ENCODE data around the gene EMILIN2. TPM values are rescaled to one million over a fixed set of nuclear protein-coding genes. Genes with fewer than 3 reads are reported as not detected.

Gene EMILIN2
- total RNA-seq (11.3 and 13.4 TPM in 2 replicates), polyA plus RNA-seq (9.3 and 9.4 TPM in 2 replicates), polyA minus RNA-seq (2.5 and 3.4 TPM in 2 replicates), Bru-seq, nascent RNA (percentile 32 among the genes with signal in this experiment), BruChase-seq, experiment 1, labeled RNA remaining after a 6-hour chase (percentile 28 among the genes with signal in this experiment), BruChase-seq, experiment 2, labeled RNA remaining after a 2-hour chase (percentile 31 among the genes with signal in this experiment)
- polyA plus RNA-seq (2011; cell fraction: cytosol; rRNA removed), result 4.7 and 6.3 TPM in 2 replicates
- 8.5 and 9.5 TPM in 2 replicates for polyA plus RNA-seq (2011; cell fraction: nucleus; rRNA removed)
- polyA plus RNA-seq (2012), result 2.9 and 4.4 TPM in 2 replicates
- polyA minus RNA-seq (2011; cell fraction: cytosol; rRNA and poly(A)+ RNA removed), result not detected
- 2.4 and 4.4 TPM in 2 replicates for polyA minus RNA-seq (2011; cell fraction: nucleus; rRNA and poly(A)+ RNA removed)
- long read RNA-seq, transcript EMILIN2-203 (4 exons, 775 nt), result major isoform, 16 of 21 reads
- long read RNA-seq, partial matches to known transcripts, result 0 of 21 reads
- long read RNA-seq, other reads (novel, unspliced or antisense), result 5 of 21 reads

DNA sequence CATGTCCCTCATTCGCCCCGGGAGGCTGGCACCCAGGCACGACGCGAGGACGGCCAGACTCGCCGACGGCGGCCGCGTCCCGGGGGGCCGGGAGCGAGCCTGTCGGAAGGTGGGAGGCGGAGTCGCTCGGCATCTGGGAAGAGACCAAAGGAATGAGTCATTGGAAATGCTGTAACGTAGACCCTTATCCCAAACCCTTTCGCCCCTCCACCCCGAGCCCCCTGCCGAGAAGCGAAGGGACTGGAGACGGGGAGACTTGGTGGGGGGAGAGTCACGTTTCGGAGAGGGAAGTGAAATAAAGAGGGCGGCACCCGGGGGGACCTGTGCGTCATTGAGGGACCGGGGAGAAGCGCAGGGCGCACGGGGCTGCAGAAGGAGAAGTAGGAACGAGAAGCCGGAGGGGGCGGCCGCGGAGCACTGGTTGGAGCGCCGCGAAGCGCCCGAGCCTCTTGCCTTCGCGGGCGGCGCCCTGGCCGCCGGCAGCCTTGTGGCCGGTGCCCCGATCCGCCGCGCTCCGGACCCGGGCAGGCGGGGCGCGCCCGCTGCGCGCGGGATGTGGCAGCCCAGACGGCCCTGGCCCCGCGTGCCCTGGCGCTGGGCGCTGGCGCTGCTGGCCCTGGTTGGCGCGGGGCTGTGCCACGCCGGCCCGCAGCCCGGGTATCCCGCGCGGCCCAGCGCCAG, at the start of gene EMILIN2:
Gene EMILIN2, plus strand, starts transcription at position 371 of the 681 bp plus-strand sequence. Its CDS starts 183 bp downstream, at position 554.
- FAIRE-seq (no peak), DNase-seq (ENCODE audit: low read depth, low spot score) (peak; percentile 18)
- Histone ChIP-seq H3K9me1 (replicated peaks; ENCODE audit: control insufficient read depth, extremely low read depth, insufficient read depth, low read length) (no peaks in the 10 kb centered on the region), H3K9me3 (replicated peaks; ENCODE audit: control insufficient read depth, insufficient read depth, low read length) (no peaks in the 10 kb centered on the region), H3K27ac (ENCODE audit: insufficient read depth, low read depth, low read length) (no peak within 1 kb of the TSS), H2AFZ (ENCODE audit: low read depth, low read length) (peak within 1 kb of the TSS; percentile 51), H3K4me3 (replicated peaks in 1 of 3; ENCODE audit: insufficient read depth in 1 of 3, low read depth in 1 of 3, low read length in 3 of 3) (peak within 1 kb of the TSS; percentile 22 to 34 (median 30)), H3K36me3 (ENCODE audit: control insufficient read depth in 2 of 2, extremely low read depth in 1 of 2, insufficient read depth in 2 of 2, low read length in 2 of 2) (no peaks in the 10 kb centered on the region), H3K9ac (replicated peaks; ENCODE audit: extremely low read depth, insufficient read depth, low read length) (no peak within 1 kb of the TSS), H3K4me1 (ENCODE audit: control insufficient read depth, extremely low read depth, insufficient read depth, low read length) (peaks cover 19% of the 10 kb centered on the region), H3K27me3 (ENCODE audit: control insufficient read depth in 2 of 2, insufficient read depth in 2 of 2, low read length in 2 of 2) (peaks cover 36 to 72% of the 10 kb centered on the region in 2 experiments), H3K4me2 (ENCODE audit: insufficient read depth, low read length) (peak within 1 kb of the TSS; percentile 74), H4K20me1 (replicated peaks; ENCODE audit: control insufficient read depth, extremely low read depth, insufficient read depth, low read length) (no peaks in the 10 kb centered on the region), H3K79me2 (ENCODE audit: control insufficient read depth, insufficient read depth, low read length) (no peaks in the 10 kb centered on the region)
- dilution Hi-C loops (cut with MboI; ENCODE audit: extremely low pct_ligation_motif_present, low sequenced_read_pairs), result no loop called here
- no TSS peak for BruUV-seq (replicated peaks)
- CTCF ChIA-PET, result interaction anchor here (1.3 kb wide), 1 partner anchor 81 kb away, joined by 3 read pairs; no protein-coding TSS in a partner anchor
- POLR2A ChIA-PET, result no interaction called here
- TF ChIP-seq GATA2 (IDR thresholded peaks at IDR 0.05; ENCODE audit: insufficient read depth, insufficient read length, low read depth, low read length) (no peak), MAX (IDR thresholded peaks at IDR 0.05; ENCODE audit: insufficient read depth, insufficient read length) (no peak), POLR2A (IDR thresholded peaks at IDR 0.05; ENCODE audit: low read depth, low read length) (no peak), FOS (IDR thresholded peaks at IDR 0.05; ENCODE audit: borderline replicate concordance, insufficient read depth, low read length) (no peak), MYC (IDR thresholded peaks at IDR 0.05; ENCODE audit: low read depth, low read length) (no peak)
- intact Hi-C loops (cut with micrococcal nuclease), result loop anchor here (5.0 kb wide), 1 partner anchor 61 kb away; no protein-coding TSS in a partner anchor
